GM18951 (cell line): ENCODE measurements around the gene SEMA4D.

Experiments used
- POLR2A ChIP-seq: IDR thresholded peaks from 4 replicates; pipeline ENCODE4 v1.6.1; 2011; ENCODE audit warnings: mild to moderate bottlenecking; ENCODE audit not compliant: insufficient read length, insufficient read depth; ENCODE audit errors: extremely low read depth
- in situ Hi-C: fragments of 300-500 bp; cut with MboI; formaldehyde crosslinking; loops from one replicate; pipeline ENCODE4 v1.12.0; 2022; ENCODE audit warnings: low sequenced_read_pairs, mixed read lengths, inconsistent platforms; ENCODE audit not compliant: unreplicated experiment

SEMA4D gene

GRCh38 chr9:89534515-89535287 is 36.8 kb upstream of the SEMA4D start:
- in situ Hi-C loops, result no loop called here
- no peak for TF ChIP-seq POLR2A

- in situ Hi-C loops, result no loop called here
- TF ChIP-seq POLR2A, result no peak
These were observed 35.6 kb upstream of the SEMA4D start for GRCh38 chr9:89533411-89534095.

- TF ChIP-seq POLR2A, result no peak
- in situ Hi-C loops, result no loop called here
These were observed 35.0 kb upstream of the SEMA4D start for GRCh38 chr9:89532944-89533343.

GRCh38 chr9:89532478-89532877 is 34.6 kb upstream of the SEMA4D start:
- no peak for TF ChIP-seq POLR2A
- in situ Hi-C loops, result no loop called here

- in situ Hi-C loops, result no loop called here
- TF ChIP-seq POLR2A, result no peak
These were observed 33.9 kb upstream of the SEMA4D start for GRCh38 chr9:89531766-89532165.

- no peak for TF ChIP-seq POLR2A
- in situ Hi-C loops, result no loop called here
These were observed 32.8 kb upstream of the SEMA4D start for GRCh38 chr9:89530726-89531125.

GRCh38 chr9:89529243-89530035 is 31.5 kb upstream of the SEMA4D start:
- in situ Hi-C loops, result no loop called here
- no peak for TF ChIP-seq POLR2A

GRCh38 chr9:89528540-89528939 is 30.6 kb upstream of the SEMA4D start:
- TF ChIP-seq POLR2A, result no peak
- in situ Hi-C loops, result no loop called here

- in situ Hi-C loops, result no loop called here
- no peak for TF ChIP-seq POLR2A
These were observed 30.2 kb upstream of the SEMA4D start for GRCh38 chr9:89528131-89528530.

- no peak for TF ChIP-seq POLR2A
- in situ Hi-C loops, result no loop called here
These were observed 29.2 kb upstream of the SEMA4D start for GRCh38 chr9:89527084-89527483.

GRCh38 chr9:89526667-89527066 is 28.8 kb upstream of the SEMA4D start:
- no peak for TF ChIP-seq POLR2A
- in situ Hi-C loops, result no loop called here

- in situ Hi-C loops, result no loop called here
- no peak for TF ChIP-seq POLR2A
These were observed 27.8 kb upstream of the SEMA4D start for GRCh38 chr9:89525446-89526374.
